CD4-positive, alpha-beta T cell (primary cell): ENCODE data around the gene OPCML. TPM values are rescaled to one million over a fixed set of nuclear protein-coding genes. Genes with fewer than 3 reads are reported as not detected.

Source experiments
- ATAC-seq: fragments of 200-7000 bp; cut with Tn5 transposase; one replicate; pipeline ENCODE4 v1.10.0; 2022; ENCODE audit warnings: mild to moderate bottlenecking; ENCODE audit not compliant: poor library complexity
- CTCF ChIA-PET: fragments of 350-600 bp; sonication (Branson Sonifier 250); formaldehyde crosslinking; loops from one replicate; lab custom pipeline; 2021; ENCODE audit warnings: antibody characterized with exemption, inconsistent platforms; lab: Charles Lee
- POLR2A ChIA-PET: fragments of 350-600 bp; sonication (Branson Sonifier 250); formaldehyde crosslinking; loops from one replicate; lab custom pipeline; 2021; ENCODE audit warnings: antibody characterized with exemption, inconsistent platforms; lab: Charles Lee
- DNase-seq, 14 experiments: peaks; one replicate each; pipeline ENCODE4 v3.0.0-alpha.2; 2013 to 2020; ENCODE audit warnings: mixed read lengths in 2 of 14
- H3K27ac ChIP-seq, 2 donors: one replicate each; pipeline versions ENCODE4 v1.5.1 to v1.7.0; 2013; ENCODE audit warnings: low read length in 2 of 2, low read depth in 1 of 2, mild to moderate bottlenecking in 1 of 2
- H3K27me3 ChIP-seq, 2 experiments: 1 replicate in 1 of 2; 2 replicates in 1 of 2; pipeline versions ENCODE4 v1.6.1 to v1.7.0; 2013; ENCODE audit warnings: low read length in 2 of 2, control low read depth in 1 of 2, mild to moderate bottlenecking in 1 of 2, moderate library complexity in 1 of 2; ENCODE audit not compliant: insufficient read depth in 2 of 2, control insufficient read depth in 1 of 2
- H3K36me3 ChIP-seq: one replicate; pipeline ENCODE4 v1.6.1; 2013; ENCODE audit warnings: low read length, control low read depth; ENCODE audit not compliant: insufficient read depth
- H3K4me1 ChIP-seq: one replicate; pipeline ENCODE4 v1.6.1; 2013; ENCODE audit warnings: low read length, control low read depth; ENCODE audit not compliant: insufficient read depth
- H3K4me3 ChIP-seq: one replicate; pipeline ENCODE4 v1.5.1; 2013; ENCODE audit warnings: mild to moderate bottlenecking, low read length, moderate library complexity
- H3K9me3 ChIP-seq, 2 experiments: 1 replicate in 1 of 2; 2 replicates in 1 of 2; pipeline versions ENCODE4 v1.6.1 to v1.7.0; 2013; ENCODE audit warnings: low read length in 2 of 2, mild to moderate bottlenecking in 2 of 2, control low read depth in 1 of 2, moderate library complexity in 1 of 2; ENCODE audit not compliant: control insufficient read depth in 1 of 2, insufficient read depth in 1 of 2
- H3K27ac Mint-ChIP-seq: one replicate; pipeline ENCODE4 v1.8.0; 2020; ENCODE audit warnings: mixed read lengths
- H3K27me3 Mint-ChIP-seq: one replicate; pipeline ENCODE4 v1.8.0; 2021; ENCODE audit warnings: mixed read lengths
- H3K36me3 Mint-ChIP-seq: one replicate; pipeline ENCODE4 v1.8.0; 2021; ENCODE audit warnings: low read depth, mixed read lengths
- H3K4me1 Mint-ChIP-seq: one replicate; pipeline ENCODE4 v1.8.0; 2021; ENCODE audit warnings: low read depth, mixed read lengths
- H3K4me3 Mint-ChIP-seq: one replicate; pipeline ENCODE4 v1.8.0; 2020; ENCODE audit warnings: mild to moderate bottlenecking, mixed read lengths
- H3K9me3 Mint-ChIP-seq: one replicate; pipeline ENCODE4 v1.8.0; 2020; ENCODE audit warnings: mixed read lengths
- intact Hi-C, 2 experiments: fragments of 100-400 bp; cut with DNase I in 1 of 2; cut with micrococcal nuclease in 1 of 2; formaldehyde crosslinking; loops; one replicate each; pipeline versions ENCODE4 v1.15.1 to v1.9.0; 2023 to 2025; cut with DNase I, micrococcal nuclease
- total RNA-seq, 174 experiments: library from RNA in 2 of 174; stranded (reverse) in 2 of 174; gene quantifications; one replicate each; pipeline ENCODE4 v1.2.3 and lab custom pipeline; 2021 to 2026
- TF ChIP-seq, protein P1 (sequence below): fragments of 200-600 bp; IDR thresholded peaks from one replicate; pipeline ENCODE4 v1.8.0; 2022; ENCODE audit warnings: antibody characterized with exemption, mild to moderate bottlenecking

Gene OPCML
- total RNA-seq, 2 experiments from 2014 or later = not detected

GRCh38 chr11:133146697-133147306 is 385.5 kb downstream of the OPCML start:
- no peaks in the 10 kb centered on the region for H3K4me1 ChIP-seq
- H3K9me3 Mint-ChIP-seq = peaks cover under 1% of the 10 kb centered on the region
- H3K27ac Mint-ChIP-seq = no peak overlapping the region
- POLR2A ChIA-PET = no interaction called here
- H3K9me3 ChIP-seq = peaks cover 0 to 4% of the 10 kb centered on the region in 2 experiments
- H3K36me3 ChIP-seq = no peaks in the 10 kb centered on the region
- CTCF ChIA-PET = no interaction called here
- H3K4me3 ChIP-seq = no peak overlapping the region
- no peak overlapping the region for H3K27ac ChIP-seq
- TF ChIP-seq, protein P1, sequence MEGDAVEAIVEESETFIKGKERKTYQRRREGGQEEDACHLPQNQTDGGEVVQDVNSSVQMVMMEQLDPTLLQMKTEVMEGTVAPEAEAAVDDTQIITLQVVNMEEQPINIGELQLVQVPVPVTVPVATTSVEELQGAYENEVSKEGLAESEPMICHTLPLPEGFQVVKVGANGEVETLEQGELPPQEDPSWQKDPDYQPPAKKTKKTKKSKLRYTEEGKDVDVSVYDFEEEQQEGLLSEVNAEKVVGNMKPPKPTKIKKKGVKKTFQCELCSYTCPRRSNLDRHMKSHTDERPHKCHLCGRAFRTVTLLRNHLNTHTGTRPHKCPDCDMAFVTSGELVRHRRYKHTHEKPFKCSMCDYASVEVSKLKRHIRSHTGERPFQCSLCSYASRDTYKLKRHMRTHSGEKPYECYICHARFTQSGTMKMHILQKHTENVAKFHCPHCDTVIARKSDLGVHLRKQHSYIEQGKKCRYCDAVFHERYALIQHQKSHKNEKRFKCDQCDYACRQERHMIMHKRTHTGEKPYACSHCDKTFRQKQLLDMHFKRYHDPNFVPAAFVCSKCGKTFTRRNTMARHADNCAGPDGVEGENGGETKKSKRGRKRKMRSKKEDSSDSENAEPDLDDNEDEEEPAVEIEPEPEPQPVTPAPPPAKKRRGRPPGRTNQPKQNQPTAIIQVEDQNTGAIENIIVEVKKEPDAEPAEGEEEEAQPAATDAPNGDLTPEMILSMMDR = no peak
- intact Hi-C loops = no loop called here
- no peaks in the 10 kb centered on the region for H3K27me3 ChIP-seq
- H3K27me3 Mint-ChIP-seq = no peaks in the 10 kb centered on the region
- ATAC-seq (no peak), DNase-seq (no peak)
- no peak overlapping the region for H3K4me3 Mint-ChIP-seq
- no peaks in the 10 kb centered on the region for H3K4me1 Mint-ChIP-seq
- no peaks in the 10 kb centered on the region for H3K36me3 Mint-ChIP-seq

- CTCF ChIA-PET = no interaction called here
- no peaks in the 10 kb centered on the region for H3K4me1 ChIP-seq
- H3K27ac ChIP-seq = no peak overlapping the region
- DNase-seq (no peak), ATAC-seq (no peak)
- Mint-ChIP-seq H3K4me3 (no peak overlapping the region), H3K27me3 (peaks cover 7% of the 10 kb centered on the region), H3K36me3 (no peaks in the 10 kb centered on the region), H3K27ac (no peak overlapping the region), H3K4me1 (no peaks in the 10 kb centered on the region), H3K9me3 (peaks cover 2% of the 10 kb centered on the region)
- no peaks in the 10 kb centered on the region for H3K9me3 ChIP-seq
- H3K27me3 ChIP-seq = peaks cover 0 to 4% of the 10 kb centered on the region in 2 experiments
- POLR2A ChIA-PET = no interaction called here
- TF ChIP-seq, protein P1 = no peak
- no peak overlapping the region for H3K4me3 ChIP-seq
- intact Hi-C loops = no loop called here
- H3K36me3 ChIP-seq = no peaks in the 10 kb centered on the region
These were observed 394.4 kb downstream of the OPCML start for GRCh38 chr11:133137939-133138338.

DNA sequence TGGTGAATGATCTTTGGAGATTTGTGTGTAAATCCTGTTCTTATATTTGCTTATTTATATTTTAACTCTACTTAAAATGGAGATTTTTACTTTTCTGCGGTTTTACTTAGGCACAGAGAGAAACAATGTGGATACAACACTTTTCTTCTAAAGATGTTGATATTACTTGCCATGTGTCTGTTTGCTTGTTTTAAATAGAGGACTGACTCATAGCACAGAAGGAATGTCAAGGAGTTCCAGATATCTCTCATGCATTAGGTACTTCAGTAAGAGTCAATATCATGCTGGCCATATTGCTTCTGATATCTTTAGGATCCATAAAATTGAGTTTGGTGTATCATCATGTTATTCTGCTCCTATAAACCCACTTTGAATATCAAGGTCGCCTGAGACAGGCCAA is 395.0 kb downstream of the OPCML start:
- no peaks in the 10 kb centered on the region for H3K36me3 ChIP-seq
- no peak overlapping the region for H3K27ac ChIP-seq
- DNase-seq = no peak
- Mint-ChIP-seq H3K27ac (no peak overlapping the region), H3K4me3 (no peak overlapping the region), H3K36me3 (no peaks in the 10 kb centered on the region), H3K4me1 (no peaks in the 10 kb centered on the region), H3K27me3 (peaks cover 7% of the 10 kb centered on the region), H3K9me3 (peaks cover 2% of the 10 kb centered on the region)
- H3K4me1 ChIP-seq = no peaks in the 10 kb centered on the region
- peaks cover 0 to 4% of the 10 kb centered on the region in 2 experiments for H3K27me3 ChIP-seq
- H3K4me3 ChIP-seq = no peak overlapping the region
- POLR2A ChIA-PET = no interaction called here
- CTCF ChIA-PET = no interaction called here
- H3K9me3 ChIP-seq = no peaks in the 10 kb centered on the region
- TF ChIP-seq, protein P1 = no peak
- intact Hi-C loops = no loop called here
- ATAC-seq = no peak
